ENCODE measurements around the gene CCDC171.

GRCh38 chr9:15606643-15607472 is 54.0 kb downstream of the CCDC171 start:
- TF ChIP-seq CTCF (IDR thresholded peaks at IDR 0.05) (peak; percentile 60 to 84 (median 76)), POLR2A (IDR thresholded peaks at IDR 0.05) (no peak)
